HL-60 (cell line): Measurements from ENCODE around the gene CCL17.

Source experiments
- DNase-seq, 2 experiments: peaks; one replicate each; pipeline ENCODE4 v3.0.0-alpha.2; 2010 to 2020; ENCODE audit warnings: low read depth in 1 of 2, low spot score in 1 of 2
- H3K27ac ChIP-seq: fragments of 250-450 bp; sonication (Bioruptor Pico); replicated peaks from 2 replicates; pipeline ENCODE4 v1.5.1; 2020; ENCODE audit warnings: mild to moderate bottlenecking, moderate library complexity
- H3K27me3 ChIP-seq: fragments of 250-450 bp; sonication (Bioruptor Pico); 2 replicates; pipeline ENCODE4 v1.5.1; 2021; ENCODE audit warnings: mild to moderate bottlenecking, moderate library complexity; ENCODE audit not compliant: insufficient read depth, poor library complexity, severe bottlenecking
- H3K4me3 ChIP-seq: replicated peaks from 2 replicates; pipeline ENCODE4 v1.5.1; 2011; ENCODE audit warnings: mild to moderate bottlenecking, control low read depth, low read length; ENCODE audit not compliant: insufficient read depth
- CTCF ChIP-seq: IDR thresholded peaks from one replicate; pipeline ENCODE4 v1.5.1; 2011; ENCODE audit warnings: low read length, control low read depth, inconsistent platforms; ENCODE audit not compliant: insufficient read depth
- GABPA ChIP-seq: IDR thresholded peaks from 2 replicates; pipeline ENCODE4 v1.6.1; 2012; ENCODE audit warnings: low read depth
- POLR2AphosphoS5 ChIP-seq: IDR thresholded peaks from 2 replicates; pipeline ENCODE4 v1.6.1; 2012; ENCODE audit warnings: low read depth
- REST ChIP-seq: IDR thresholded peaks from 2 replicates; pipeline ENCODE4 v1.6.1; 2012; ENCODE audit warnings: low read depth; ENCODE audit not compliant: insufficient replicate concordance
- SPI1 ChIP-seq: IDR thresholded peaks from 2 replicates; pipeline ENCODE4 v1.6.1; 2012; ENCODE audit warnings: low read depth, mild to moderate bottlenecking, borderline replicate concordance

Gene CCL17

DNA sequence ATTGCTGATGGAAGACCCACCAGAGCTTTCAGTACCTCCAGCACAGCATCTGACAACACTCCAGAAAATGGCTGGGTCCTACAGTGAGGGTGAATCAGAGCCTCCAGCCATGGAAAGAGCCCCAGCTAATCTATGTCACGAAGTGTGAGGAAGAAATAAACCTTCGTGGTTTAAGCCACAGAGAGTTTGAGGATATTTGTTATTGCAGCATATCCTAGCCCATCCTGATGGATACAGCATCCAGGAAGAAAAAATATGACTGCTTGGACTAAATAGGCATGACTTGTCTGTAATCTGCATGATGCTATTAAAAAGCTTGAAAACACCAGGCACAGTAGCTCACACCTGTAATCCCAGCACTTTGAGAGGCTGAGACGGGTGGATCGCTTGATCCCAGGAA, 13.3 kb upstream of the CCL17 start:
- no peak for DNase-seq
- Histone ChIP-seq H3K4me3 (no peak overlapping the region), H3K27ac (no peak overlapping the region), H3K27me3 (no peaks in the 10 kb centered on the region)
- TF ChIP-seq SPI1 (no peak), POLR2AphosphoS5 (no peak), GABPA (no peak), CTCF (no peak), REST (no peak)

GRCh38 chr16:57391708-57392107, 12.9 kb upstream of the CCL17 start:
- Histone ChIP-seq H3K27ac (no peak overlapping the region), H3K4me3 (no peak overlapping the region), H3K27me3 (no peaks in the 10 kb centered on the region)
- no peak for DNase-seq
- TF ChIP-seq REST (peak; percentile 64), CTCF (no peak)

DNA sequence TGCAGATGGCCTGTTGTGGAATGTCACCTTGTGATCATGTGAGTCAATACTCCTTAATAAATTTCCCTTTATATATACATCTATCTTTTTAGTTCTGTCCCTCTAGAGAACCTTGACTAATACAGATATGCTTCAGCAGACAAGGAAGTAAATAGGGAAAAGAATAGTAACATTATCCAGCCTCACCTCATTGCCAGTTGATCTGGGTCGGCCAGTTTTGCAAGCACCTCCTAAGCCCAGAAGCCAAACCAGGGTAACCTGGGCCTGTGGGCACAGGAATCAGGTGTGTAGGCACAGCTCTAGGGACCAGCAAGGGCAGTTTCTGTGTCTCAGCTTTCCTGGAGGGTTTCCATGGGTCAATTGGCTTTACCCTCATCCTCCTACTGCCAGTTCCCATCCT, 11.9 kb upstream of the CCL17 start:
- no peak for DNase-seq

More for the DNA sequence above, 11.9 kb upstream of the CCL17 start:
- TF ChIP-seq SPI1, result no peak
- no peak for TF ChIP-seq GABPA
- TF ChIP-seq POLR2AphosphoS5, result no peak
- TF ChIP-seq REST, result no peak
- no peak for TF ChIP-seq CTCF
- H3K4me3 ChIP-seq, result no peak overlapping the region
- H3K27me3 ChIP-seq, result no peaks in the 10 kb centered on the region
- no peak overlapping the region for H3K27ac ChIP-seq
